Measurements from ENCODE around the gene ABCG1. TPM values are rescaled to one million over a fixed set of nuclear protein-coding genes. Genes with fewer than 3 reads are reported as not detected.

The ABCG1 gene
- total and polyA plus RNA-seq, 5 donors from 2014 or later = 17.0 to 86.3 (median 24.3) TPM

DNA sequence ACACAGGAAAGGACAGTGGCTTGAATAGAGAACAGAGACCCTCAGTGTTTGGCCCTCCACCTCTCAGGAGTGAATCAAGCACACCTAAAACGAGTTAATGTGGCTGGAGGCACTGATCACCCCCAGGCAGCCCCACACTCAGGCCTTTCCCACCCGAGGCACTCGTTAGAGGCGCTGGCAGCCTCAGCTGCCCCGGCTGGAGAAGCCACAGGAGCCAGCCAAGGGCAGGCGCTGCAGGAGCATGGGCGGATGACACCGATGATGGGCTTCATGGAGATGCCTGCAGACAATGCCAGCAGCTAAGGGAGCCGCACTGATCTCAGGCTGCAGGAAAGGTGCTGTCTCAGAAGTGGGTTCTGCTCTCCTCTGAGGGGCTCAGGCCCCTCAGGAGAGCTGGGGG is 24.1 kb upstream of the ABCG1 start:
- no peak overlapping the region for H3K27ac Mint-ChIP-seq
- no peaks in the 10 kb centered on the region for H3K36me3 Mint-ChIP-seq
- no peaks in the 10 kb centered on the region for H3K27me3 Mint-ChIP-seq
- Histone ChIP-seq H3K9me3 (ENCODE audit: control insufficient read depth in 2 of 2, low read length in 2 of 2) (no peaks in the 10 kb centered on the region), H3K27ac (ENCODE audit: insufficient read depth, low read length, poor library complexity, severe bottlenecking) (no peak overlapping the region), H3K4me1 (ENCODE audit: control insufficient read depth, insufficient read depth, low read length, poor library complexity, severe bottlenecking) (peaks cover 31% of the 10 kb centered on the region), H3K4me3 (ENCODE audit: low read depth, low read length) (no peak overlapping the region), H3K27me3 (ENCODE audit: control insufficient read depth, insufficient read depth, low read length) (no peaks in the 10 kb centered on the region), H3K36me3 (ENCODE audit: control insufficient read depth, insufficient read depth, low read length) (no peaks in the 10 kb centered on the region)
- ATAC-seq (ENCODE audit: low read depth in 2 of 2) (no peak), DNase-seq (no peak)
- H3K9me3 Mint-ChIP-seq = no peaks in the 10 kb centered on the region
- no peak overlapping the region for H3K4me3 Mint-ChIP-seq
- peaks cover 19 to 54% (median 48%) of the 10 kb centered on the region in 4 donors for H3K4me1 Mint-ChIP-seq

DNA sequence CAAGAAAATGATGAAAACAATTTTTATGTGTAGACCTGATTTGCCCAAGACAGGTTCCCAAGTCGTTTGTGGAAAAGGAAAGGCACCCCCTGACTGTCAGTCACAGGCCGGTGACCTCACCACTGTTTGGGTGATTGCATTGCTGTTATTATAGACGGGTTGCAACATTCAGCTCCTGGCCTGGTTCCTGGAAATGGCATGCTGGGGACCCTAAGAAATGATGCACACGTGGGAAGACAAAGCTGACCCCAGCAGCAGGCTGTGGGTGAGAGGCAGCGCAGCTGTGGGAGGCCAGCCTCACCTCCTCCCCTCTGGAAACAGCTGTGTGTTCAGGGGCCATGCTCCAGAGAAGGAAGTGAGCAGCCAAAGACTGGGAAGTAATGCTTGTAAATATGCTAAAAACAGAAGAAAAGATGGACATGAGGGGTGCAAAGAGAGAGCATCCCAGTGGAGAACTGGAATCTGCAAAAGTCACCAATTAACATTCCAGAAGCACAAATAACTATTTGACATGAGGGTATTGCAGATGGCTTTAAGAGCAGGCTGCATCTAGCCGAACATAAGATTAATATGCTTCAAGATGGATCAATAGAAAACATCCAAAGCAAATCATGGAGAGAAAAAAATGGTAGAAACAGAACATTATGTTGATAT is 23.4 kb upstream of the ABCG1 start:
- H3K4me1 ChIP-seq (ENCODE audit: control insufficient read depth, insufficient read depth, low read length, poor library complexity, severe bottlenecking) = peaks cover 31% of the 10 kb centered on the region
- Mint-ChIP-seq H3K9me3 (no peaks in the 10 kb centered on the region), H3K4me1 (peaks cover 14 to 54% (median 45%) of the 10 kb centered on the region in 4 donors), H3K27me3 (no peaks in the 10 kb centered on the region), H3K36me3 (no peaks in the 10 kb centered on the region), H3K4me3 (no peak overlapping the region), H3K27ac (peak overlapping the region; percentile 23 to 57 (median 25))
- H3K4me3 ChIP-seq (ENCODE audit: low read depth, low read length) = no peak overlapping the region
- DNase-seq = no peak
- no peak for ATAC-seq (ENCODE audit: low read depth in 2 of 2)
- H3K27me3 ChIP-seq (ENCODE audit: control insufficient read depth, insufficient read depth, low read length) = no peaks in the 10 kb centered on the region
- H3K36me3 ChIP-seq (ENCODE audit: control insufficient read depth, insufficient read depth, low read length) = no peaks in the 10 kb centered on the region
- H3K9me3 ChIP-seq (ENCODE audit: control insufficient read depth in 2 of 2, low read length in 2 of 2) = no peaks in the 10 kb centered on the region
- H3K27ac ChIP-seq (ENCODE audit: insufficient read depth, low read length, poor library complexity, severe bottlenecking) = no peak overlapping the region

DNA sequence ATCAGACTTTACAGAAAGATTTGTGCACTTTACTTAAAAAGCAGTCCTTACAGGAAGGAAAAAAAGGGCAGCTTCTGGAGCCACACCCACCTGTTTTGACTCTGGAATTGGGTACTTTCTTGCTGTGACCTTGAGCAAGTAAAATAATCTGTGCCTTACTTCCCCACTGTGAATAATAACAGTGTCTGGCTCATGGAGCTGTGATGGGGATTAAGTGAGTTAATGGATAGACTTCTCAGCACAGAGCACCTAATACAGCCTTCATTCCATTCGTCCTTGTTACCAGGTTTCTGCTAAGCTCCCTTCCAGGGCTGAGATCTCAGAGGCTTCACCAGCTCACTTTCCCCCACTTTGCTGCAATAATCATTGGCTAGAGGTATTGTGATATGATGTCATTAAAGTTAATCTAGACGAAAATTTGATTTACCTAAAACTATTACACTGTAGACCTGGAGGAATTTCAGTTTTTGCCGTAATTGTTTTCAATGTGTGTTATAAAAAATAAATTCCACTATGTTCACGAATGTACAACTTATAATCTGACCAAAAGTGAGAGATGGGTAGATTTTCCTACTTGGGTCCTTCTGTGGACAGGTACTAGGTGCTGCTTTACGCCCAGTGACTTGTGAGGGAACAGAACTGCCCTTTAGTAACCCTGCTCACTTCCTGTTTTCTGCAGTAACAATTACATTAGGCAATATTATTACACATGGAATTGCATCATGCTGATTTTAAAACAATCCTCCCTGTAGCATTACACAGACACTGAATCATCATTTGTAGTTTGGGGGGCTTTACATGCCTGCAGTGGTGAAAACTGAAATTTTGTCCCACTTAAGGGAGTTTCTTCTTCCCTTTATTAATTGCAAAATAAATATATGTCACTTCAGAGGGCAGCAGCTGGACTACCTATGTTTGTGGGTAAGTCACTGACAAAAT is 19.7 kb upstream of the ABCG1 start:
- H3K27ac Mint-ChIP-seq = peak overlapping the region; percentile 70 to 93 (median 92)
- ATAC-seq (ENCODE audit: low read depth in 2 of 2) (peak; percentile 72 to 79), DNase-seq (peak in 2 of 3 donors; percentile 38 to 58)
- Histone ChIP-seq H3K27ac (ENCODE audit: insufficient read depth, low read length, poor library complexity, severe bottlenecking) (peak overlapping the region; percentile 14), H3K36me3 (ENCODE audit: control insufficient read depth, insufficient read depth, low read length) (no peaks in the 10 kb centered on the region), H3K4me3 (ENCODE audit: low read depth, low read length) (peak overlapping the region; percentile 58), H3K27me3 (ENCODE audit: control insufficient read depth, insufficient read depth, low read length) (no peaks in the 10 kb centered on the region), H3K4me1 (ENCODE audit: control insufficient read depth, insufficient read depth, low read length, poor library complexity, severe bottlenecking) (peaks cover 21% of the 10 kb centered on the region), H3K9me3 (ENCODE audit: control insufficient read depth in 2 of 2, low read length in 2 of 2) (no peaks in the 10 kb centered on the region)
- H3K4me1 Mint-ChIP-seq = peaks cover 20 to 42% (median 36%) of the 10 kb centered on the region in 4 donors
- no peaks in the 10 kb centered on the region for H3K27me3 Mint-ChIP-seq
- H3K9me3 Mint-ChIP-seq = no peaks in the 10 kb centered on the region
- no peaks in the 10 kb centered on the region for H3K36me3 Mint-ChIP-seq
- H3K4me3 Mint-ChIP-seq = peak overlapping the region; percentile 37 to 84 (median 56)

DNA sequence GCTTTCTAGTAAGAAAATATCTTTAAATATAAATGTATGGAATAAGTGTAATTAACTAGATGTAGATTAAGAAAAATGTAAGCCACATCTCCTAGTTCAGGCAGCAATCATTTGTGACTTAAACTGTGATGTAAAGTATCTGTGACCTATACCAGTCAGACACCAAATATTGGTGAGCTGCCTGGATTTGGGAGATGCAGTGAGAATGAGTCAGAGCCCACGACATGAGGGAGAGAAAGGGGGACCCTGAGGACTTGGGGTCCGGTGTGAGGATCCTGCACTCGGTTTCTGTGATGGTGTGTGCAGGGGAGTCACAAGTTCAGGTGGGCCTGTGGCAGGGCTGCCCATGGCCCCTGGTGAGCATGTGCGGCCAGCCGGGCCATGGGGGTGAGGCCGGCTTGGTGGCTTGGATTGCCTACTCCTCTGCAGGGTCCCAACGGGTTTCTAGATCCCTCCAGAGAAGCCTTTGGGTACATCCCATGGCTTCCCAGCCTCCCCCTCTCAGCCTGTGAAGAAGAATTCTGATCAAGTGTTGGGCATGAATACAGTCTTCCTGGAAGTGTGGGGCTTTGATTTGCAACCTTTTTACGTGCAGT is 19.0 kb upstream of the ABCG1 start:
- no peak overlapping the region for H3K4me3 Mint-ChIP-seq
- H3K36me3 ChIP-seq (ENCODE audit: control insufficient read depth, insufficient read depth, low read length) = no peaks in the 10 kb centered on the region
- DNase-seq (no peak), ATAC-seq (ENCODE audit: low read depth in 2 of 2) (no peak)
- H3K9me3 ChIP-seq (ENCODE audit: control insufficient read depth in 2 of 2, low read length in 2 of 2) = no peaks in the 10 kb centered on the region
- peaks cover 21% of the 10 kb centered on the region for H3K4me1 ChIP-seq (ENCODE audit: control insufficient read depth, insufficient read depth, low read length, poor library complexity, severe bottlenecking)
- H3K4me3 ChIP-seq (ENCODE audit: low read depth, low read length) = peak overlapping the region; percentile 58
- H3K4me1 Mint-ChIP-seq = peaks cover 20 to 42% (median 36%) of the 10 kb centered on the region in 4 donors
- H3K36me3 Mint-ChIP-seq = no peaks in the 10 kb centered on the region
- no peak overlapping the region for H3K27ac ChIP-seq (ENCODE audit: insufficient read depth, low read length, poor library complexity, severe bottlenecking)
- H3K9me3 Mint-ChIP-seq = peaks cover 0 to under 1% (median 0%) of the 10 kb centered on the region in 7 donors
- no peaks in the 10 kb centered on the region for H3K27me3 Mint-ChIP-seq
- H3K27me3 ChIP-seq (ENCODE audit: control insufficient read depth, insufficient read depth, low read length) = no peaks in the 10 kb centered on the region
- H3K27ac Mint-ChIP-seq = peak overlapping the region in 2 of 3 donors; percentile 56 to 70

DNA sequence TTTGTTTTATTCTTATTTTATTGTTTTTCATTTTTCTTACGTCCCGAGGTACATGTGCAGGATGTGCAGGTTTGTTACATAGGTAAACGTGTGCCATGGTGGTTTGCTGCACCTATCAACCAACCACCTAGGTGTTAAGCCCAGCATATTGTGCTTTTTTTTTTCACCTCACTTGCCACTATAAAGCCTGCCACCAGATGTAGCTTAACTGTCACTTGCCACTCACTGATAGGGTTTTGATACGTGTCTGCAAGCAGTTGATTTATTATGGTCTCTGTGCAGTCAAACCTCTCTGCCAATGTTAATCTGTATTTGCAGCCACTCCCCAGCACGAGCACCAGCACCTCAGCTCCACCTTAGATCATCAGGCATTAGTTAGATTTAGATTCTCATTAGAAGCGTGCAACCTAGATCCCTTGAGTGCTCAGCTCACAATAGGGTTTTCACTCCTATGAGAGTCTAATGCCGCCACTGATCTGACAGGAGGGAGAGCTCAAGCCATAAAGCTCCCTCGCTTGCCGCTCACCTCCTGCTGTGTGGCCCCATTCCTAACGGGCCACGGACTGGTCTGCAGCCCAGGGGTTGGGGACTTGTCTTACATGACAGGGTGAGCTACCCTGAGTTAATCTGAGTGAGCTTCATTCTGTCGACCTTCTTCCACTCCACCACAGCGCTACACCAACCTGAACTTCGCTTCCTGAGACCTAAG is 17.9 kb upstream of the ABCG1 start:
- no peaks in the 10 kb centered on the region for H3K36me3 Mint-ChIP-seq
- H3K4me1 ChIP-seq (ENCODE audit: control insufficient read depth, insufficient read depth, low read length, poor library complexity, severe bottlenecking) = peaks cover 21% of the 10 kb centered on the region
- ATAC-seq (ENCODE audit: low read depth in 2 of 2) (no peak), DNase-seq (peak in 2 of 3 donors; percentile 16 to 30)
- peaks cover 0 to 2% (median 0%) of the 10 kb centered on the region in 7 donors for H3K9me3 Mint-ChIP-seq
- H3K27ac ChIP-seq (ENCODE audit: insufficient read depth, low read length, poor library complexity, severe bottlenecking) = no peak overlapping the region
- H3K36me3 ChIP-seq (ENCODE audit: control insufficient read depth, insufficient read depth, low read length) = no peaks in the 10 kb centered on the region
- H3K27me3 ChIP-seq (ENCODE audit: control insufficient read depth, insufficient read depth, low read length) = no peaks in the 10 kb centered on the region
- peak overlapping the region in 1 of 4 donors; percentile 3 for H3K4me3 Mint-ChIP-seq
- H3K27me3 Mint-ChIP-seq = no peaks in the 10 kb centered on the region
- peak overlapping the region; percentile 16 to 82 (median 56) for H3K27ac Mint-ChIP-seq
- H3K4me1 Mint-ChIP-seq = peaks cover 20 to 42% (median 33%) of the 10 kb centered on the region in 4 donors
- H3K4me3 ChIP-seq (ENCODE audit: low read depth, low read length) = no peak overlapping the region
- H3K9me3 ChIP-seq (ENCODE audit: control insufficient read depth in 2 of 2, low read length in 2 of 2) = no peaks in the 10 kb centered on the region

DNA sequence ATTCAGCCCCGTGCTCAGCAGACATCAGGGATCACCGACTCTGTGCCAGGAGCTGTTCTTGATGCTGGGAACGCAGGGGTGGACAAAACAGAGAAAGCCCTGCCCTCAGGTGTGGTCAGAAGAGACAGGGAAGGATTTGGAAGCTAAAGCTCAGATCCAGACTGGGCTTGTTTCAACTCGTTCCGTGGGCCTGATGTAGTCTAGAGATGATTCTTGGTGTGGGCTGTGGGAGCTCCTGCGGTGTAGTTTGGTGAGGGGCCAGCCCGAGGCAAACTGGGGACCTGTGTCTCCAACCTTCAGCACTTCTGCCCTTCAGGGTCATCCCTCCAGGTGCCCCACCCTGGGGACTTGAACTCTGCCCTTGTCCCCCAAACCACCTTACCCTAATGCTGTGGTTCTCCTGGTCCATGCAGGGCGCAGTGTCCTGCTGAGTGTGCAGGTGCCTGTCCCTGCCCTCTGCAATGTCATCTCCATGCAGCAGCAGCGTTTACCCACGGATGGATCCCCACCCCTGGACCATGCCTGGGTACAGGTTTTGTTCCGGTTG is 17.3 kb upstream of the ABCG1 start:
- peaks cover 0 to 2% (median 0%) of the 10 kb centered on the region in 7 donors for H3K9me3 Mint-ChIP-seq
- DNase-seq = no peak
- ATAC-seq (ENCODE audit: low read depth in 2 of 2) = no peak
- Histone ChIP-seq H3K4me1 (ENCODE audit: control insufficient read depth, insufficient read depth, low read length, poor library complexity, severe bottlenecking) (peaks cover 21% of the 10 kb centered on the region), H3K27me3 (ENCODE audit: control insufficient read depth, insufficient read depth, low read length) (no peaks in the 10 kb centered on the region), H3K4me3 (ENCODE audit: low read depth, low read length) (no peak overlapping the region), H3K27ac (ENCODE audit: insufficient read depth, low read length, poor library complexity, severe bottlenecking) (no peak overlapping the region), H3K36me3 (ENCODE audit: control insufficient read depth, insufficient read depth, low read length) (no peaks in the 10 kb centered on the region), H3K9me3 (ENCODE audit: control insufficient read depth in 2 of 2, low read length in 2 of 2) (no peaks in the 10 kb centered on the region)
- H3K36me3 Mint-ChIP-seq = no peaks in the 10 kb centered on the region
- no peak overlapping the region for H3K4me3 Mint-ChIP-seq
- H3K27me3 Mint-ChIP-seq = no peaks in the 10 kb centered on the region
- H3K27ac Mint-ChIP-seq = peak overlapping the region in 1 of 3 donors; percentile 56
- H3K4me1 Mint-ChIP-seq = peaks cover 20 to 42% (median 33%) of the 10 kb centered on the region in 4 donors

DNA sequence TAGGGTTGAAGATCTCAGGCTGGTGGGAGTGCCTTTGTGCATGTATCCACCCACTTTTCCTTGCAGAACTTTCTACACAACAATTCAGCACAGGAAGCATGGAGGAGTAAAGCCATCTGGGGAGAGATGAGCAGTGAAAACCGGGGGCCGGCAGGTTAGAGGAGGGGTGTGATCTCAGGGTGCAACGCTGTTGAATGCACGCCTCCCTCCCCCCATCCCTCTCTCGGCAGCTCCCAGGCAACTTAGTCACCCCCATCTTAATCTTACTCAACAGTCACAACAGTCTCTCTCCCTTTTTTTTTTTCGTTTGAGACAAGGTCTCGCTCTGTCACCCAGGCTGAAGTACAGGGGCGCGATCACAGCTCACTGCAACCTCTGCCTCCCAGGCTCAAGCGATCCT is 16.6 kb upstream of the ABCG1 start:
- no peak for DNase-seq
- Histone ChIP-seq H3K27ac (ENCODE audit: insufficient read depth, low read length, poor library complexity, severe bottlenecking) (no peak overlapping the region), H3K36me3 (ENCODE audit: control insufficient read depth, insufficient read depth, low read length) (no peaks in the 10 kb centered on the region), H3K4me1 (ENCODE audit: control insufficient read depth, insufficient read depth, low read length, poor library complexity, severe bottlenecking) (peaks cover 21% of the 10 kb centered on the region), H3K4me3 (ENCODE audit: low read depth, low read length) (no peak overlapping the region), H3K9me3 (ENCODE audit: control insufficient read depth in 2 of 2, low read length in 2 of 2) (no peaks in the 10 kb centered on the region), H3K27me3 (ENCODE audit: control insufficient read depth, insufficient read depth, low read length) (no peaks in the 10 kb centered on the region)
- ATAC-seq (ENCODE audit: low read depth in 2 of 2) = no peak
- no peaks in the 10 kb centered on the region for H3K36me3 Mint-ChIP-seq
- no peak overlapping the region for H3K27ac Mint-ChIP-seq
- H3K27me3 Mint-ChIP-seq = peaks cover 4% of the 10 kb centered on the region
- H3K4me3 Mint-ChIP-seq = no peak overlapping the region
- H3K4me1 Mint-ChIP-seq = peaks cover 20 to 42% (median 33%) of the 10 kb centered on the region in 4 donors
- H3K9me3 Mint-ChIP-seq = peaks cover 0 to 2% (median 0%) of the 10 kb centered on the region in 7 donors

Measured in CD4-positive, CD25-positive, alpha-beta regulatory T cell (primary cell).